Vagina (tissue), 2 donors: ENCODE data around the gene RILP. TPM values are rescaled to one million over a fixed set of nuclear protein-coding genes. Genes with fewer than 3 reads are reported as not detected.

Experiments used
- DNase-seq, 2 donors: peaks; one replicate each; pipeline ENCODE4 v3.0.0-alpha.2; 2017; ENCODE audit errors: extremely low spot score in 2 of 2
- H3K27ac ChIP-seq: fragments of 200-600 bp; sonication (generic); one replicate; pipeline ENCODE4 v1.5.1; 2019
- H3K27me3 ChIP-seq: fragments of 200-600 bp; sonication (generic); one replicate; pipeline ENCODE4 v1.5.1; 2019
- H3K36me3 ChIP-seq, 2 donors: fragments of 200-600 bp; sonication (generic); one replicate each; pipeline ENCODE4 v1.5.1; 2017 to 2019
- H3K4me1 ChIP-seq: fragments of 200-600 bp; sonication (generic); one replicate; pipeline ENCODE4 v1.5.1; 2019
- H3K4me3 ChIP-seq, 2 donors: fragments of 200-600 bp; sonication (generic); 1 replicate in 1 of 2; 2 replicates in 1 of 2; pipeline ENCODE4 v1.5.1; 2016 to 2019
- H3K9me3 ChIP-seq: fragments of 200-600 bp; sonication (generic); one replicate; pipeline ENCODE4 v1.5.1; 2019
- POLR2A ChIP-seq, 2 donors: fragments of 450-650 bp; IDR thresholded peaks; one replicate each; pipeline ENCODE4 v1.6.1; 2017; ENCODE audit warnings: antibody characterized with exemption in 2 of 2, mild to moderate bottlenecking in 2 of 2, moderate library complexity in 2 of 2
- POLR2AphosphoS5 ChIP-seq, 2 donors: sonication (generic); formaldehyde crosslinking; IDR thresholded peaks; one replicate each; pipeline ENCODE4 v1.9.0; 2017; ENCODE audit warnings: antibody characterized with exemption in 2 of 2, mild to moderate bottlenecking in 2 of 2, low read depth in 1 of 2; ENCODE audit not compliant: insufficient read depth in 1 of 2
- intact Hi-C: fragments of 100-400 bp; cut with DNase I; formaldehyde crosslinking; loops from one replicate; pipeline ENCODE4 v1.15.1; 2023
- total RNA-seq: library from RNA; depleted of rRNA; stranded (reverse); fragments of >200 nt; gene quantifications from one replicate; pipeline ENCODE4 v1.2.3, GENCODE V29; 2016
- TF ChIP-seq, protein P1 (sequence below), 3 experiments: fragments of 450-650 bp in 2 of 3; fragments of 200-600 bp in 1 of 3; sonication (generic) in 1 of 3; IDR thresholded peaks; one replicate each; pipeline ENCODE4 v1.5.1; 2017 to 2019; ENCODE audit warnings: antibody characterized with exemption in 3 of 3, mild to moderate bottlenecking in 2 of 3, moderate library complexity in 2 of 3

The RILP gene
- total RNA-seq, 1 donor from 2014 or later = 7.1 TPM

DNA sequence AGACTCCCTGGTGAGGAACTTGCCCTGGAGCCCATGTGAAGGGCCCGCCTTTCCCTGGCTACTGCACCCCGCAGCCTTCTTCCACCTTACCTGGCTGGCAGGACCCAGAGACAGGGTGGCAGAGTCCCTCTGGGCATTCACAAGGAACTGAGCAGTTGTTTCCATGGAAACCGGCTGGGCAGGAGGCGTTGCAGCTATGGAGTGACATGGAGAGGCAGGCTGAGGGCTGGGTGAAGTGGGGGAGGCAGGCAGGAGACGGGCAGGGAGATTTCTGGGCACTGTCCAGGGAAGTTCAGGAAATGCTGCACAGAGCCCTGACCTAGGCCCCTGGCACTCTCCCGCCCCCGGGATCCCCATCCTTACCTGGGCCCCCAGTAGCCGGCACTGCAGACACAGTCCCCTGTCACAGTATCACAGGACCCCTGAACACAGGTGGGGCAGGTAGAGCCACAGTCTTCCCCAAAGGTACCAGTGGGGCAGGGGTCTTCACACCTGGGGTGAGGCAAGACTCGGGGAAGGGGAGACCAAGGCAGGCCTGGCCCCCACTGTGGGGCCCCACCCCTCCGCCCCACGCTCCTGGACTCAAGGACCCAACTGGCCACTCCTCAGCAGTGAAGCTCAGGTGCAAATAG lies 10.0 kb downstream of the RILP start:
- no peak for DNase-seq
- intact Hi-C loops = loop anchor here (10.0 kb wide), 1 partner anchor 365 kb away; the partner anchor contains the start of genes BHLHA9 and TRARG1
- Histone ChIP-seq H3K4me3 (no peak overlapping the region), H3K27ac (no peak overlapping the region), H3K36me3 (no peaks in the 10 kb centered on the region), H3K9me3 (no peaks in the 10 kb centered on the region), H3K27me3 (no peaks in the 10 kb centered on the region), H3K4me1 (peaks cover 11% of the 10 kb centered on the region)
- no peak for TF ChIP-seq POLR2A (IDR thresholded peaks at IDR 0.05)
- TF ChIP-seq, protein P1, sequence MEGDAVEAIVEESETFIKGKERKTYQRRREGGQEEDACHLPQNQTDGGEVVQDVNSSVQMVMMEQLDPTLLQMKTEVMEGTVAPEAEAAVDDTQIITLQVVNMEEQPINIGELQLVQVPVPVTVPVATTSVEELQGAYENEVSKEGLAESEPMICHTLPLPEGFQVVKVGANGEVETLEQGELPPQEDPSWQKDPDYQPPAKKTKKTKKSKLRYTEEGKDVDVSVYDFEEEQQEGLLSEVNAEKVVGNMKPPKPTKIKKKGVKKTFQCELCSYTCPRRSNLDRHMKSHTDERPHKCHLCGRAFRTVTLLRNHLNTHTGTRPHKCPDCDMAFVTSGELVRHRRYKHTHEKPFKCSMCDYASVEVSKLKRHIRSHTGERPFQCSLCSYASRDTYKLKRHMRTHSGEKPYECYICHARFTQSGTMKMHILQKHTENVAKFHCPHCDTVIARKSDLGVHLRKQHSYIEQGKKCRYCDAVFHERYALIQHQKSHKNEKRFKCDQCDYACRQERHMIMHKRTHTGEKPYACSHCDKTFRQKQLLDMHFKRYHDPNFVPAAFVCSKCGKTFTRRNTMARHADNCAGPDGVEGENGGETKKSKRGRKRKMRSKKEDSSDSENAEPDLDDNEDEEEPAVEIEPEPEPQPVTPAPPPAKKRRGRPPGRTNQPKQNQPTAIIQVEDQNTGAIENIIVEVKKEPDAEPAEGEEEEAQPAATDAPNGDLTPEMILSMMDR (IDR thresholded peaks at IDR 0.05) = no peak
- no peak for TF ChIP-seq POLR2AphosphoS5 (IDR thresholded peaks at IDR 0.05; ENCODE audit: insufficient read depth in 1 of 2, low read depth in 1 of 2)

DNA sequence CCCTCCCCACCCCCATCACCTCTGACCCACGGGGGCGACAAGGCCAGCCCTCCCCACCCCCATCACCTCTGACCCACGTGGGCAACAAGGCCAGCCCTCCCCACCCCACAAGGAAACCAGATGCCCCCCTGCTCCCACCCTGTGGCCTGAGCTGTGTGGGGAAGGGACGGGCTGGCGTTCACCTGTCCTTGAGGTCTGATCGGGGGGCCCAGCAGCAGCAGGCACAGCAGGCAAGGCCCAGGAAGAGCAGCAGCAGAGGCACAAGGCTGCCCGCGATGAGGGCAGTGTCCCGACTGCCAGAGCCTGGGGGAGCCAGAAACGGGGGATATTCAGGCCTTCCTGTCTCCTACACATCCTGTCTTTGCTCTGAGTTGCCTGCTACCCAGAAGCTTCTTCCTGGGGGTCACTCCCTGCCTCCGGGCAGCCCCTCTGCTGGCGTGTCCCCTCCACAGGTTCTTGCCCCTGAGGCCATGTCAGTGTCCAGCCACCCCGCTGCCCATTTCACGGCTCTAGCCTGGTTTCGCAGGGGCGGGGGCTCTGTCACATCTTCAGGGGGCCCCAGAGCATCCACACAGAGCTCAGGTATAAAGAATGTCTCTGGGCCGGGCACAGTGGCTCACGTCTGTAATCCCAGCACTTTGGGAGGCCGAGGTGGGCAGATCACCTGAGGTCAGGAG lies 10.9 kb downstream of the RILP start:
- intact Hi-C loops = no loop called here
- Histone ChIP-seq H3K9me3 (no peaks in the 10 kb centered on the region), H3K27me3 (no peaks in the 10 kb centered on the region), H3K36me3 (no peaks in the 10 kb centered on the region), H3K27ac (no peak overlapping the region), H3K4me1 (peaks cover 2% of the 10 kb centered on the region), H3K4me3 (no peak overlapping the region)
- TF ChIP-seq, protein P1 (IDR thresholded peaks at IDR 0.05) = no peak
- TF ChIP-seq POLR2A (IDR thresholded peaks at IDR 0.05) (no peak), POLR2AphosphoS5 (IDR thresholded peaks at IDR 0.05; ENCODE audit: insufficient read depth in 1 of 2, low read depth in 1 of 2) (no peak)
- no peak for DNase-seq

DNA sequence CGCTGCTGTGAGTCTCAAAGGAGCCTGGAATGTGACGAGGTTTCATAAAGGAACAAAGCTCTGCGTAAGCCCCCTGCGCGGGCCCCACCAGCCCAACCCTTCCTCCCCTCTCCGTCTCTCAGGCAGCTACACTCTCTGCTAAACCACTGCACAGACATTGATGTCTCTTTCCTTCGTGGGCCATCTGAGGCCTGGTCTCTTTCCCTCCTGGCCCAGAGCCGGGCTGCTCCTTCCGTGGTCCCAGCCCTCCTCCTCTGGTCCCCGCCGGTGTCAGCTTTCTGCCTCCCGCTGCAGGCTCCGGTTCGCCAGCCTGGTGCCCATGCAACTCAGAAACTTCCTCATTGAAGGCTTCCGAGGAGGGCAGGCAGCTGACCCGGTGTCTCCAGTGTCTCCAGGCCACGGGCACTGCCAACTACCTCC lies 11.5 kb downstream of the RILP start:
- no peaks in the 10 kb centered on the region for H3K27me3 ChIP-seq
- intact Hi-C loops = no loop called here

DNA sequence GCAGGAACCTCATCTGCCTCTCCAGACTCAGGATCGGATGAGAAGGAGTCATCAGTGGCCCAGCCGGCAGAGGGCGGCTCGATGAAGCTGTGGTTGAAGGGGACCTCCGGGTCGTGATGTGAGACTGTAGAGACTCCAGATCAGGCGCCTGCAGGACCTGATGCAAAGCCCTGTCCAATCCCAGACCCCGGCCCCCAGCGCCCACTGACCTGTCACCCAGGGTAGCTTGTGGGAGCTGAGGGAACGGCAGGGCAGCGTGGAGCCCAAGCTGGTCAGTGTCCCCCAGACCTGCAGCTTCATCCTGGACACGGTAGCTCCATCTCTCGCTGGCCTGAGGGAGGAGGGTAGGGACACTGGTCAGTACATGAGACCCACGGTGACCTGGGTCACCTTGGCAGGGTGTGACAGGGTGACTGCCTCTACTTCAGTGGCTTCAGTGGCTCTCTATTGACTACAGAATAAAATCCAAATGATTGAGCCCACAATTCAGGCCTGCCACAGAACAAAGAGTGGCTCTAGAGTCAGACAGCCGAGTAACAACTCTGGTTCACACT lies 12.9 kb downstream of the RILP start:
- TF ChIP-seq POLR2A (IDR thresholded peaks at IDR 0.05) (no peak), POLR2AphosphoS5 (IDR thresholded peaks at IDR 0.05; ENCODE audit: insufficient read depth in 1 of 2, low read depth in 1 of 2) (no peak)
- TF ChIP-seq, protein P1 (IDR thresholded peaks at IDR 0.05) = no peak
- Histone ChIP-seq H3K27ac (no peak overlapping the region), H3K27me3 (no peaks in the 10 kb centered on the region), H3K36me3 (no peaks in the 10 kb centered on the region), H3K9me3 (no peaks in the 10 kb centered on the region), H3K4me1 (no peaks in the 10 kb centered on the region), H3K4me3 (no peak overlapping the region)
- intact Hi-C loops = no loop called here
- DNase-seq = no peak

More for the DNA sequence above, 11.5 kb downstream of the RILP start:
- TF ChIP-seq POLR2A (IDR thresholded peaks at IDR 0.05) (no peak), POLR2AphosphoS5 (IDR thresholded peaks at IDR 0.05; ENCODE audit: insufficient read depth in 1 of 2, low read depth in 1 of 2) (no peak)
- TF ChIP-seq, protein P1 (IDR thresholded peaks at IDR 0.05) = no peak
- H3K4me1 ChIP-seq = no peaks in the 10 kb centered on the region
- no peak overlapping the region for H3K4me3 ChIP-seq
- H3K9me3 ChIP-seq = no peaks in the 10 kb centered on the region
- no peaks in the 10 kb centered on the region for H3K36me3 ChIP-seq
- no peak for DNase-seq
- H3K27ac ChIP-seq = no peak overlapping the region
